Ovary (tissue), 9 donors: ENCODE data around the gene TRIM66. TPM values are rescaled to one million over a fixed set of nuclear protein-coding genes. Genes with fewer than 3 reads are reported as not detected.

ENCODE experiments used
- DNase-seq, 5 donors: peaks; one replicate each; pipeline ENCODE4 v3.0.0-alpha.2; 2019 to 2020
- H3K27ac ChIP-seq, 2 donors: fragments of 200-600 bp; one replicate each; pipeline versions ENCODE4 v1.5.1 to v1.8.0; 2019 to 2022
- H3K27me3 ChIP-seq: fragments of 200-600 bp; one replicate; pipeline ENCODE4 v1.8.0; 2022
- H3K36me3 ChIP-seq: fragments of 200-600 bp; sonication (generic); one replicate; pipeline ENCODE4 v1.5.1; 2019
- H3K4me1 ChIP-seq: one replicate; pipeline ENCODE4 v1.8.1; 2013; ENCODE audit warnings: mild to moderate bottlenecking, moderate library complexity; ENCODE audit not compliant: insufficient read depth
- H3K4me3 ChIP-seq: fragments of 200-600 bp; sonication (generic); one replicate; pipeline ENCODE4 v1.5.1; 2017
- H3K9me3 ChIP-seq, 2 donors: fragments of 200-600 bp in 1 of 2; sonication (generic) in 1 of 2; one replicate each; pipeline versions ENCODE4 v1.5.1 to v1.8.1; 2013 to 2019; ENCODE audit warnings: mild to moderate bottlenecking in 1 of 2, moderate library complexity in 1 of 2
- CTCF ChIP-seq, 3 donors: fragments of 450-650 bp in 2 of 3; fragments of 200-600 bp in 1 of 3; IDR thresholded peaks; one replicate each; pipeline versions ENCODE4 v1.5.1 to v1.8.0; 2016 to 2022; ENCODE audit warnings: antibody characterized with exemption in 3 of 3, mild to moderate bottlenecking in 1 of 3
- EP300 ChIP-seq: sonication (generic); formaldehyde crosslinking; IDR thresholded peaks from one replicate; pipeline ENCODE4 v1.6.1; 2017; ENCODE audit warnings: antibody characterized with exemption
- POLR2A ChIP-seq: fragments of 450-650 bp; IDR thresholded peaks from one replicate; pipeline ENCODE4 v1.6.1; 2017; ENCODE audit warnings: antibody characterized with exemption, mild to moderate bottlenecking, moderate library complexity
- WGBS, 3 donors: extraction: QIAGEN DNeasy Blood & Tissue Kit in 1 of 3; methylation state at CpG; one replicate each; pipeline versions ENCODE4 v1.1.5 to v1.1.7; 2013 to 2017; 5-methylcytosine and 5-hydroxymethylcytosine counted together
- intact Hi-C, 4 donors: fragments of 100-400 bp; cut with DNase I; formaldehyde crosslinking; loops; one replicate each; pipeline versions ENCODE4 v1.11.0 to v1.15.1; 2022 to 2023
- polyA plus RNA-seq, 2 donors: library from polyadenylated mRNA; stranded (reverse); fragments of 200-250 nt in 1 of 2; fragments of 350-450 nt in 1 of 2; fragmentation: Illumina TruSeq in 1 of 2; extraction: RNeasy Lipid Tissue Mini Kit (QIAGEN cat#74804) in 1 of 2; gene quantifications; one replicate each; pipeline ENCODE4 v1.2.3, GENCODE V29; 2013 to 2014
- total RNA-seq, 7 donors: library from RNA; depleted of rRNA in 2 of 7; stranded (reverse); fragments of >200 nt in 2 of 7; fragmentation: NEBNext Ultra II Directional in 3 of 7; extraction: Animal tissue kit (Norgen Biotek cat#: 25700) in 3 of 7; gene quantifications; one replicate each; pipeline versions ENCODE4 v1.1.0 to v1.2.4, GENCODE V29; 2016 to 2023
- donor health status: DM: no; HTN: no; CAD: no; lungs with moderate emphysema.
- donor health status: DM: no; HTN: no; CAD: no.
- donor health status: Bipolar disorder and iron deficiency.
- donor health status: DM: yes; HTN: yes; CAD: no.
- donor health status: DM: no; HTN: no; CAD: no.
- donor health status: DM: yes; HTN: yes; CAD: no.

TRIM66 gene
- total and polyA plus RNA-seq, 9 donors: 2.3 to 15.4 (median 4.9) TPM

- no peaks in the 10 kb centered on the region for H3K9me3 ChIP-seq
- no peak overlapping the region for H3K27ac ChIP-seq
- no peaks in the 10 kb centered on the region for H3K4me1 ChIP-seq
- DNase-seq: no peak
- TF ChIP-seq EP300 (no peak), POLR2A (no peak), CTCF (IDR thresholded peaks at IDR 0.05) (no peak)
- WGBS, 3 donors: 64 to 68% (median 68%) methylated on average over 5 of the region's 5 CpGs
- no peak overlapping the region for H3K4me3 ChIP-seq
- intact Hi-C loops: no loop called here
- H3K27me3 ChIP-seq: no peaks in the 10 kb centered on the region
- no peaks in the 10 kb centered on the region for H3K36me3 ChIP-seq
These were observed 40.1 kb downstream of the TRIM66 start for GRCh38 chr11:8642196-8642841.

- no peak for TF ChIP-seq EP300
- no peak for TF ChIP-seq POLR2A
- no peak for TF ChIP-seq CTCF (IDR thresholded peaks at IDR 0.05)
- Histone ChIP-seq H3K4me3 (no peak overlapping the region), H3K4me1 (no peaks in the 10 kb centered on the region), H3K9me3 (no peaks in the 10 kb centered on the region), H3K36me3 (no peaks in the 10 kb centered on the region), H3K27ac (no peak overlapping the region), H3K27me3 (no peaks in the 10 kb centered on the region)
- intact Hi-C loops: no loop called here
- no peak for DNase-seq
- 95 to 96% (median 95%) methylated on average over 2 of the region's 2 CpGs for WGBS, 3 donors
These were observed 41.1 kb downstream of the TRIM66 start for GRCh38 chr11:8641332-8641731.

- no peak for DNase-seq
- Histone ChIP-seq H3K27me3 (no peaks in the 10 kb centered on the region), H3K36me3 (no peaks in the 10 kb centered on the region), H3K9me3 (no peaks in the 10 kb centered on the region), H3K4me3 (no peak overlapping the region), H3K27ac (no peak overlapping the region), H3K4me1 (no peaks in the 10 kb centered on the region)
- 38 to 51% (median 41%) methylated on average over 5 of the region's 5 CpGs for WGBS, 3 donors
- intact Hi-C loops: no loop called here
- TF ChIP-seq CTCF (IDR thresholded peaks at IDR 0.05) (no peak), EP300 (no peak), POLR2A (no peak)
These were observed 42.1 kb downstream of the TRIM66 start for GRCh38 chr11:8640267-8640906.

GRCh38 chr11:8639655-8640054 lies 42.8 kb downstream of the TRIM66 start:
- Histone ChIP-seq H3K4me3 (no peak overlapping the region), H3K4me1 (no peaks in the 10 kb centered on the region), H3K9me3 (no peaks in the 10 kb centered on the region), H3K27me3 (no peaks in the 10 kb centered on the region), H3K27ac (no peak overlapping the region), H3K36me3 (no peaks in the 10 kb centered on the region)
- WGBS, 3 donors: 77 to 89% (median 79%) methylated on average over 3 of the region's 3 CpGs
- DNase-seq: no peak
- TF ChIP-seq POLR2A (no peak), EP300 (no peak), CTCF (IDR thresholded peaks at IDR 0.05) (no peak)
- intact Hi-C loops: no loop called here
